Gastroesophageal sphincter (tissue), 3 donors: ENCODE results near the gene GSTA4.

Experiments used
- EP300 ChIP-seq: sonication (generic); formaldehyde crosslinking; IDR thresholded peaks from one replicate; pipeline ENCODE4 v1.6.1; 2017; ENCODE audit warnings: antibody characterized with exemption, mild to moderate bottlenecking
- POLR2A ChIP-seq, 2 donors: fragments of 450-650 bp; IDR thresholded peaks; one replicate each; pipeline ENCODE4 v1.6.1; 2017; ENCODE audit warnings: antibody characterized with exemption in 2 of 2, mild to moderate bottlenecking in 2 of 2, moderate library complexity in 1 of 2
- POLR2AphosphoS5 ChIP-seq: sonication (generic); formaldehyde crosslinking; IDR thresholded peaks from one replicate; pipeline ENCODE4 v1.6.1; 2017; ENCODE audit warnings: antibody characterized with exemption
- TF ChIP-seq, protein P1 (sequence below), 4 experiments: fragments of 200-600 bp in 2 of 4; fragments of 450-650 bp in 2 of 4; sonication (generic) in 1 of 4; IDR thresholded peaks; one replicate each; pipeline ENCODE4 v1.5.1; 2017 to 2019; ENCODE audit warnings: antibody characterized with exemption in 4 of 4, mild to moderate bottlenecking in 2 of 4, moderate library complexity in 2 of 4

DNA sequence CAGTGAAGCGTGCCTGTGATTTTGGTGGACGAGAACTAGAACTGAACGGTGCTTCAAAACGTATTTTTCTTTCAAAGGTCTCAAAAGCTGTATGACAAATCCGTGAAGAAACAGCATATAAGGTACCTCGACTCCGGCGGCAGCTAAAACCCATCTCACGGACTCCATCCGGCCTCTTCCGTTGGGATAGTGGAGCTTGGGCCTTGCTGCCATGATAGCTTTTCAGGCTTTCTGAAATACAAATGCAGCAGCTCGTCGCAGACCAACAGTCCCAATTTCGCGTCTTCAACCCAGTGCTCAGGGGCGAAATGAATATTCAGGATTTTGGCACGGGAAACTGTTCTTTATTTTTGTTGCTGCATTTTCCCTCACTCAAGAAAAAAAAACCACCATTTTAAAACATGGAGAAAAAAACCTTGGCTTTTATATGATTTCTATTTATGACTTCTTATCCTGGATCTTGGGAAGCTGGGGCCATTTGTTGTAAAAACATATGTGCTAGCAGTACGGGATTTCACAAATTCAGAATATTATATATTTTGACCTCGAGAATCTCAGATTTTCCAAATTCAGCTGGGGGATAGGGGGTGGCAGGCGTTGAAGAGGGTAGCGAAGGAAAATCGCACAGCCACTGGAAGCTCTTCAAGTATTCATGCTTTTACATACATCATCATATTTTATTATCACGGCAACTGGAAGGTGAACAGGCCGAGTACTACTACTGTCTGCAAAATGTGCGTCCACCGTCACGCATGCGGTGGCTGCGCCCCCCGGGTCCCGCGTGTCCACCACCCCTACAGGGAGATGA lies 849 bp downstream of the GSTA4 start:
- TF ChIP-seq EP300 (no peak), POLR2AphosphoS5 (no peak), POLR2A (IDR thresholded peaks at IDR 0.05) (no peak)
- TF ChIP-seq, protein P1, sequence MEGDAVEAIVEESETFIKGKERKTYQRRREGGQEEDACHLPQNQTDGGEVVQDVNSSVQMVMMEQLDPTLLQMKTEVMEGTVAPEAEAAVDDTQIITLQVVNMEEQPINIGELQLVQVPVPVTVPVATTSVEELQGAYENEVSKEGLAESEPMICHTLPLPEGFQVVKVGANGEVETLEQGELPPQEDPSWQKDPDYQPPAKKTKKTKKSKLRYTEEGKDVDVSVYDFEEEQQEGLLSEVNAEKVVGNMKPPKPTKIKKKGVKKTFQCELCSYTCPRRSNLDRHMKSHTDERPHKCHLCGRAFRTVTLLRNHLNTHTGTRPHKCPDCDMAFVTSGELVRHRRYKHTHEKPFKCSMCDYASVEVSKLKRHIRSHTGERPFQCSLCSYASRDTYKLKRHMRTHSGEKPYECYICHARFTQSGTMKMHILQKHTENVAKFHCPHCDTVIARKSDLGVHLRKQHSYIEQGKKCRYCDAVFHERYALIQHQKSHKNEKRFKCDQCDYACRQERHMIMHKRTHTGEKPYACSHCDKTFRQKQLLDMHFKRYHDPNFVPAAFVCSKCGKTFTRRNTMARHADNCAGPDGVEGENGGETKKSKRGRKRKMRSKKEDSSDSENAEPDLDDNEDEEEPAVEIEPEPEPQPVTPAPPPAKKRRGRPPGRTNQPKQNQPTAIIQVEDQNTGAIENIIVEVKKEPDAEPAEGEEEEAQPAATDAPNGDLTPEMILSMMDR (IDR thresholded peaks at IDR 0.05) = no peak
